Right ventricle myocardium superior (tissue), 1 donor: ENCODE results near the gene NELFB. TPM values are rescaled to one million over a fixed set of nuclear protein-coding genes. Genes with fewer than 3 reads are reported as not detected.
A peak's percentile ranks its signal among the peaks of the same experiment; 100 is the strongest.

Experiments used
- ATAC-seq: fragments of 200-7000 bp; cut with Tn5 transposase; one replicate; pipeline ENCODE4 v1.9.1; 2020; ENCODE audit warnings: mild to moderate bottlenecking; ENCODE audit not compliant: poor library complexity
- DNase-seq: peaks from one replicate; pipeline ENCODE4 v3.0.0-alpha.2; 2020
- intact Hi-C: fragments of 100-400 bp; cut with DNase I; formaldehyde crosslinking; loops from one replicate; pipeline ENCODE4 v1.11.2; 2022
- total RNA-seq: library from RNA; stranded (reverse); fragmentation: NEBNext Ultra II Directional; extraction: Animal tissue kit (Norgen Biotek cat#: 25700); gene quantifications from one replicate; pipeline ENCODE4 v1.2.1, GENCODE V29; 2021
- donor health status: DM: no; HTN: yes; CAD: no; lungs with severe emphysema.

The NELFB gene
- total RNA-seq, 1 donor from 2014 or later, result 39.9 TPM

DNA sequence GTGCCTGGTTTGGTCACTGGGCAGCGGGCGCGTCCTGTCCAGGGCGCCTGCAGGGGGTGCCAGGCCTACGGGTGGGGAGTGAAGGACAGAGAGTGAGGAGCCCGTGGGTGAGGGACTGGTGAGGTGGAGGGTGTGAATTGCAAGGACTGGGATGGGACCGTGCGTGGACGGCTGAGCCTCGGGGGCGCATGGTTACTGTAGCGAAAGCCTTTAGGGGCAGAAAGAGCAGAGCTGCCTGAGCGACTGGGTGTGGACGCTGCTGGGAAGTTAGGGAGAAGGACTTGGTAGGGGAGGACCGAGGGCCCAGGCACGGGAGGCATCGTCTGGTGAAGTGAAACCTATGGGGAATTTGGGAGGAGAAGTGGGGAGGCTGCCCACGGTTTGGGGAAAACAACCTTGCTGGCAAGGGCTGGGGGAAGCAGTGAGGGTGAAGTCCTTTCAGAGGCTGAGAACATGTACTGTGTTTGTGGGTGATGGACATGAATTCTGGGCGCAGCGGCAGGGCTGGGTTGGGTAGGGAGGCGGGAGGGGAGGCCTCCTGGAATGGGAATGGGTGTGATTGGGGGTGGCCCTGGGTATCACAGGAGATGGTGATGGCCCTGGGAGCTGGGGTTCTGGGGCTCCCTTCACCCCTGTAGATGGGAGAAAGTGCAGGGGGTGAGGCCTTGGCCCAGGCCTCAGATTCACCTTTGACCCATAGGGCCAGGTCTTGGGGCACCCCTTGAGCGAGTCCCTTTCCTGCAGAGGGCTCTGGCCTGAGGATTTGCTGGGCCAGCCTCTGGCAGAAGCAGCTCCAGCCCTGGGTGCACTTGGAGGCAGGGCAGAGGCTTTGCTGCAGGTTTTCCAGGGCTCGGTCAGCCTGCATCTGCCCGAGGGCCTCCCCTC, 20.7 kb downstream of the NELFB start:
- intact Hi-C loops, result no loop called here
- DNase-seq, result no peak
- no peak for ATAC-seq

DNA sequence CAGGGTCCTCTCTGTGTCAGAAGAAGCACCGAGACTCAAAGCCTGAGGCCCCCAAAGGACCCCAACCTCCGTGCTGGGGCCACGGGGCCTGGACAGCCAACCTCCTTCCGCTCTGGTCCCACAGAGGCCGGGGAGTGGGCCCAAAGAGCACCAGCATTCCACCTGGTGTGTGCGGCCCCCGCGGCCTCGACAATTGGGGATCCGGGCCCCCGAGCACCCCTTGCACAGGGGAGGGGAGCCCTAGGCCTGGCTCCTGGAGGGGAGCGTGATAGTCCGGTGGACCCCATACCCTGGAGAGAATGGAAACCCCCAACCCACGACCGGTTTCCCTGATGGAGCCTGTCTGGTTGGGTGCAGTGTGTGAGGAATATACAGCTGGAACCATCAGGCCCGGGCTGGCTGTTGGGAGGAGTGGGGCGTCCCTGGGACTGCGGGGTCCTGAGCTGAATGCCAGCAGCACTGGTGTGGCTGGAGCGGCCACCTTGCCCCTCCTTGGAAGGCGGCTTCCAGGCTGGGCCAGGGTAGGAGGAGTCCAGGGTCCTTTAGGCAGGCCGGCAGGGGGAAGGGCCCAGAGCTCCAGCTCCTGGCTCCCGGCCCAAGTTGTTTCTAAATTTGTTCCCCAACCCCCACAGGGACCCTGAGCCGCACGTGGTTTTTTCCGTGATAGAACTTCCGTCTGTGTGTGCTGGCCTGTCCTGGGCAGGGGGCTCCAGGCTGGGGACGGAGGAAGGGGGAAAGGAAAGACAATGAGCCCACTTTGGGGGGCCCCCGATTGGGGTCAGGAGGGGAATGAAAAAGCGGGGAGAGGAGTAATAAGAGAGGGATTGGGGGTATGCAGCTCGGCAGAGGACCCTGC, 21.6 kb downstream of the NELFB start:
- intact Hi-C loops, result no loop called here
- ATAC-seq, result peak; percentile 84

DNA sequence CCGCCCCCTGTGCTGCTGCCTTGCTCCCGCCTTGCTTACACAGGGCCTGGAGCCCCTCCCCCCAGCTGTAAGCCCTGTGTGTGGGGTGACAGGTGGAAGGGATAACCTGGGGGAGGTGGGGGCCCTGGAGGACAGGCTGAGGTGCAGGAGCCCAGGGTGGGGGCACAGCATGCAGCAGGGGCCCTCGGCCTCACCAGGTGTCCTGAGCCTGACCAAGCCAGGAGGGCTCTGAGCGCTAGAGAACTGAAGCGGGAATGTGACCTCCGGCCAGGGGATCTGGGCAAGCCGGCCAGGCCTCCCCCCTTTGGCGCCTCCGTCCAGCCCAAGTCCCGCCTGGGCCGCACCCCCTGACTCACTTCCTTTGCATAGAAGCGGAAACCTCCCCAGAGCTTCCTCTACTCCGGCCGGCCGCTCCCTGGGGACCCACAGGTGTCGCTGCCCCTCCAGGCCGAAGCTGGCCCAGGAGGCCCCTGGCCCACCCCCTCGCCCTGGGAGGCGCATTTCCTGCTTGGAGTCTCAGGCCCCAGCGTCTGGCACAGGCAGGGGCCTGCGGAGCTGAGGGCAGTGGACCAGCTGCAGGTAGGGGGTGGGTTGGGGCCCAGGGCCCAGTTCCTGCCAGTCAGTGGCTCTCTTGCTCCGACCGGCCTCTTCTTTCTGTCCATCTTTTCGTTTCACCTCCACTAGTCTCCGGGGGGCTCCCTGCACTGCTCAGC, 22.4 kb downstream of the NELFB start, which contains the start of gene TOR4A:
Gene TOR4A (plus strand): TSS at position 398 of the 713 bp plus-strand sequence. CDS start 964 bp downstream, outside the sequence.
- peak; percentile 93 for DNase-seq
- ATAC-seq, result peak; percentile 77
- intact Hi-C loops, result no loop called here

More for the DNA sequence above, 21.6 kb downstream of the NELFB start:
- DNase-seq, result peak; percentile 91

DNA sequence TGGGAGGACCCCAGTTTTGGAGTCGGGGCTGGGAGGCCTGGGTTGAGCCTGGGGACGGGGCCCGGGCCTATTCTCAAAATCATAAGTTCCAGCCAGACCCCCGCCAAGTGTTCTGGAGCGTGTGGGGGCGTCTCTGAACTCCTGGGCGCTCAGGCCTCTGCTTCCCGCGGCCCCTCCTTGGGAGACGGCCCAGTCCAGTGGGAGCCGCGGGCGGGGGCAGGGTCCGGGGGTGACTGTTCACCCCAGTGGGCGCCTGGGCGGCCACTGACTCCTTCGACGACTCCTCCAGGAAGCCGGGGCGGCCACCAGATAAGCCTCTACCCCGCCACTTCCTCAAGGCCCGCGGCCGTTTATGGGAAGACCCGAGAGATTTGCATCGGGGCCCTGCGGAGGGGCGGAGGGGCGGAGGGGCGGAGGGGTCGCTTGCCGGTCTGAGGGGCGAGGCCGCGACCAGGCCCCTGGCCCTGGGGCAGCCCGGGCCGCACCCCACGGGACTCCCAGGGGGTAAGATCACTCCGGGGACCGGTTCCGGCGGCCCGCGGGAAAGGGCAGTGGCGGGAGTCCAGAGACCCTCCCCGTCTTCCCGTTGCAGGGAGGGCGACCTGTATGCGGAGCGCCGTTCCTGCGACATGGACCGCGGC, 23.1 kb downstream of the NELFB start:
- intact Hi-C loops, result no loop called here
- ATAC-seq (peak; percentile 2), DNase-seq (no peak)

DNA sequence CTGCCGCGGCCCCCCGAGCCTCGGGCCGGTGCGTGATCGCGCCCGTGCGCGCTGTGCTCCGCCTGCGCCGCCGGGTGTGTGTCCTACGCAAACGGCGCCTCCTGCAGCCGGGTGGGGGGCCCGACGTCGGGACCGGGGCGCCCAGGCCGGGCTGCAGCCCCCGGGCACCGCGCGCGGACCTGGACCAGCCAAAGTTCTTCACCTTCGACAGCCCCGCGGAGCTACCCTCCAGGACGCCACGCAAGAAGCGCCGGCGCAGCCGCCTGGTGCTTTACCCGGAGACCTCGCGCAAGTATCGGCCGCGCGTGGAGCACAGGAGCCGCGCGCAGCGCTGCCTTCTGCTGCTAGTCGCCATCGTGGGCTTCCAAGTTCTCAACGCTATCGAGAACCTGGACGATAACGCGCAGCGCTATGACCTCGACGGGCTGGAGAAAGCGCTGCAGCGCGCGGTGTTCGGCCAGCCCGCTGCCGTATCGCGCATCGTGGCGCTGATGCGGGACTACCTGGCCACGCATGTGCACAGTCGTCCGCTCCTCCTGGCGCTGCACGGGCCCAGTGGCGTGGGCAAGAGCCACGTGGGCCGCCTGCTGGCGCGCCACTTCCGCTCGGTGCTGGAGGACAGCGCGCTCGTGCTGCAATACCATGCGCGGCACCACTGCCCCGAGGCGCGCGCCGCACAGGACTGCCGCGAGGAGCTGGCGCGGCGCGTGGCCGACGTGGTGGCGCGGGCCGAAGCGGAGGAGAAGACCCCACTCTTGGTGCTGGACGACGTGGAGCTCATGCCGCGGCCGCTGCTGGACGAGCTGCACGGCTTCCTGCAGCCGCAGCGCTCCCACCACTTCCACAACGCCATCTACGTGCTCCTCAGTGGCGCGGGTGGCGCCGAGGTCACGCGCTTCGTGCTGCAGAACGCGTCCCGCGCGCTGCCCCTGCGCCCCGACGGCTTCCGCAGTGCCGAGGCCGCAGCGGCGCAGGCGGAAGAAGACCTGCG, 23.9 kb downstream of the NELFB start:
- intact Hi-C loops, result no loop called here
- ATAC-seq (no peak), DNase-seq (no peak)

DNA sequence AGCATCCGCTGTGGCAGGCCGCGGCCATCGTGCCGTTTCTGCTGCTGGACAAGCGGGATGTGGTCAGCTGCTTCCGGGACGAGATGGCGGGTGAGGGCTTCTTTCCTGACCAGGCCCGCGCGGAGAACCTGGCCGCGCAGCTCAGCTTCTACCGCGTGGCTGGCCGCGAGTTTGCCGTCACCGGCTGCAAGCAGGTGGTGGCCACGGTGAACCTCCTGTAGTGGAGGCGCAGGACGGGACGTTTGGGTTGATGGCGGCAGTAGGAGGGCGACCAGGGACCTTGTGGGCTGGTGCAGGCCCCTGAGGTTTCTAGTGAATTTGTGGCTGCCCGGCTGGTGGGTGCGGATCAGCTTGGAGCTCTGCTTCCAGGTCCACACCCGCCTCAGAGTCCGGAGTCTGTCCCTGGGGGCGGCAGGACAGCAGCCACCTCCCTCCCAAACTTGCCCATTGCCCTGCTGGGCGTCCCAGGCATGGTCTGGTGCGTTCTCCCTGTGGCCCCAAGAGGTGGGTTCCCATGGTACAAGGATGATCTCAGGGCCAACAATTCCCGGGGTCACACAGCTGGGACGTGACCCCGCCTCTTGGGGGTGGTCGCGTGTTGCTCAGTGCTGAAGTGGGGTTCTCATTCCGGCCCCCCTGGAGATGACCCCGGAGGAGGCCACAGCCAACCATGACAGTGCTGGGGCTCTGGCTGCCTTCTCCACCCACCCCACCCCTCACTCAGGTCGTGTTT, 24.8 kb downstream of the NELFB start:
- DNase-seq, result no peak
- no peak for ATAC-seq
- intact Hi-C loops, result no loop called here

DNA sequence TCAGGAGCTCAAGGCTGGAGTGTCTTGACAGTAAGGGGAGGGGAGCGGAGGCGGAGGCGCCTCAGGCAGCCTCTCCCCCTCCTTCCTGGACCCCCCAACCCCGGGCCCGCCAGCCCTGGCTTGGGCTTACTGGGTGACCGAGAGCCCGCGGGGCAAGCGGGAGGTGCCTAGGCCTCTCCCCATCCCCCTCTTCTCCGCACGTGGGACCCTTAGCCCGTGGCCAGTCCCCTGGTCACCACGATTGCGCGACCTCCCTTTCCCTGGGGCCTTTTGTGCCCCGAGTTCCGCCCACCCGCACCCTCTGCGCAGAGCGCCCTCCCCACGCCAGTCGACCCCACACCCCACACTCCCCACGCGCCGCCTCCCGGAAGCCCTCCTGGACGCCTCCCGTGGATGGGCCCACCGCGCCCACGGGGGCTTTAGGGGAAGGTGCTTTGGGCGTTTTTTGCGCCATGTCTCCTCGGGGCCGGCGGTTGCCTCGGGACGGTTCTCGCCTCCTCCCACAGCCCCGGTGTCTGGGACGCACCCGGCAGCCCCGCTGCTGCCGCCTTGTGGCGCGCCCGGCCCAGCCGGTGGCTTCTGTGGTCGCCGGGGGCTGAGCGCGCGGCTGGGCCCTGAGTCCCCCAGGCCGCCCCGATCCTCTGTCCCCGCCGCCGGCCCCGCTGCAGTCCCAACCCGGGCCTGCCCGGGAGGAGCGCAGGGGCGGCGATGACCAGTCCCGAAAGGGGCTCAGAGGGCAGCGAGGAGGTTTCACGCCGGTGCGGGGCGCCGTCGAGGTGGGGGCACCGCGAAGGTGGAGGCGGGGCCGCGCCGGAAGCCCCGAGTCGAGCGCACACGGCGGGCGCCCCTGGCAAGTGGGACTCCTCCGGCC, 25.6 kb downstream of the NELFB start:
- intact Hi-C loops, result no loop called here
- peak; percentile 19 for ATAC-seq
- DNase-seq, result no peak

DNA sequence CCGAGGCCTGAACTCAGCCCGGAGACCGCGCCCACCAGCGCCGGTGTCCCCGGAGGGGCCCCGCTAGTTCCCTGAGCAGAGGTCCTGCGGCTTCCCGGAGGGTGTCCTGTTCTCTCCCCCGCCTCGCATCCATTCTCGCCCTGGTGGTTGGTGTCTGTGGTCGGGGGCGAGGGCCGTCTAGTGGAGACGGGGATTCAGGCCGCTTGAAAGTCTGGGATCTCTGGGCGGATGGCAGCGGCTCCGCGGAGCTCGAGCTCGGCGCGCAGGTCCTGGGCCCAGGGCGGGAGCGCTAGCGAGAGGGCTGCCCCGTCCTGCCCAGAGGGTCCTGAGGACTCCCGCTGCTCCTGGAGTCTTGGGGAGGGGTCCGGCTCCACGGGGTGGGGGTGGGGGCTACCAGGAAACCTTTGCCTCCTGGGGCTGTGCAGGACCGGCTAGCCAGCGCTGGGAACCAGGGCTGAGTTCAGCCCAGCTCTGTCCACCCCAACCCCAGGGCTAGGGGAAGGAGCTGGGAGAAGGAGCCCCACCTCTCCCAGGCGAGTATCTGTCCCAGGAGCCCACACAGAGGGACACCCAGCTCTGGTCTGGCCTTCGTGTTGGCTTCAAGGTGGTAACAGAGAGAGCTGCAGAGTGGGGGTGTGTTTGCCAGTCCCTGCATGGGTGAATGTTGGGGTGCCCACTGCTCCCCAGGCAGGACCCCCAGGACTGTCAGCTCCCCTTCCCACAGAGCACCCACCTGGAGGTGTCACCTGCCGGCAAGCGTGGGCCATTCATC, 26.4 kb downstream of the NELFB start:
- DNase-seq (no peak), ATAC-seq (no peak)
- intact Hi-C loops, result no loop called here

DNA sequence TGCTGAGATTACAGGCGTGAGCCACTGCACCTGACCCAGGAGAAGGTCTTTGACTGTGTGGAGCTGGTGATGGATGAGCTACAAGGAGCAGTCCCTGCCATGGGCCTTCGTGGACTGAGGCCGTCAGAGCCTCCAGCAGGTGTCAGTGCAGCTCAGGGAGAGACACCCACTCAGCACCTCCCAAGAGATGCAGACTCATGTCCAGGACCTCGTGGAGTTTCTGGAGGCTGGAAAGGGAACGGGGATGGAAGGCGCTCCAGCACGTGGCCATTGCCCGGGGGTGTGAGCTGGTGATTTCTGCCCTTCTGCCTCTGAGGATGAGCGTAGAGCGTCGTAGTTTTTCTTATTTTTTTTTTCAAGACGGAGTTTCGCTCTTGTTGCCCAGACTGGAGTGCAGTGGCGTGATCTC, 31.9 kb downstream of the NELFB start:
- no peak for DNase-seq
- peak; percentile 84 for ATAC-seq
- intact Hi-C loops, result no loop called here

DNA sequence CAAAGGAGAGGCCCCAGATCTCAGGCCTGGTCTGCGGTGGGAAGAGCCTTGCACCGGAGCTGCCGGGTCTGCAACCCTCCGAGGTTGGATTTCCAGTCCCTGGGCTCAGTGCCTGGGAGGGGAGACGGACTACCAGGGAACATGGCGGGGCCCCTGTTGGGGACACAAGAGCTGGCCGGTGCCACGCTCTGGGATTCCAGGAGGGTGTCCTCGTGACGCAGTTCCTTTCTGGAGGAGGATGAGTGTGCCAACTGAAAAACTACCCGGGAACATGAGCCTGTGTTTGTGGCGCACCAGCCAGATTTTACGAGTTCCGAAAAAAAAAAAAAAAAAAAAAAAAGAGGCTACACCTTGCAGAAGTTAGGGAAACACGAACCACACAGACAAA, 38.0 kb downstream of the NELFB start:
- intact Hi-C loops, result loop anchor here (10.0 kb wide), 2 partner anchors 152 to 232 kb away; partner anchors contain the start of gene ENTPD8
- DNase-seq, result no peak

DNA sequence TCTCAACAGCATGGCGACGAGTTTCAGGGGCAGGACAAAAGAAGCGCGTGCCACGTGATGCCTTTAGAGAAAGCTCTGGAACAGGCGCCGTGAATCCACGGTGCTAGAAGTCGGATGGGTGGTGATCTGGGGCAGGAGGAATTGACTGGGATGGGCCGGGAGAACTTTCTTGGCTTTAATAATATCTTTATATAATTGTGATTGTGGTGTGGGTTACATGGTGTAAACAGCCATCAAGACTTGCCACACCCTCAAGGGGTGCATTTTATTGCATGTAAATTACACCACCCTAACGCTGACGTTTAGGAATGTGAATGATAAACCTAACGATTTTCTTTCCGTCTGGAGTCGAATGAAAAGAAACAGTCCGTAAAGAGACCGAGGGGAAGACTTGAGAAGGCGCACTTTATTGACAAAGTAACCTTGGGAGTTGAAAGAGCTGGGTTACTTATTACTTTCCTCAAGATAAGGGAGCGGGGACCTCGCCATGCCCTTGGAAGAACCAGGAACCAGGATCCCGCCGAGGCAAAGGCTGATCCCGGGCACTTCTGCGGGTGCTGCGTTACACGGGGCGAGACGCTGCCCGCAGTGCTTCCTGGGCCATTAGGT, 38.5 kb downstream of the NELFB start:
- no peak for ATAC-seq
- intact Hi-C loops, result loop anchor here (10.0 kb wide), 2 partner anchors 151 to 231 kb away; partner anchors contain the start of gene ENTPD8
- no peak for DNase-seq

More for the DNA sequence above, 38.0 kb downstream of the NELFB start:
- ATAC-seq, result no peak

DNA sequence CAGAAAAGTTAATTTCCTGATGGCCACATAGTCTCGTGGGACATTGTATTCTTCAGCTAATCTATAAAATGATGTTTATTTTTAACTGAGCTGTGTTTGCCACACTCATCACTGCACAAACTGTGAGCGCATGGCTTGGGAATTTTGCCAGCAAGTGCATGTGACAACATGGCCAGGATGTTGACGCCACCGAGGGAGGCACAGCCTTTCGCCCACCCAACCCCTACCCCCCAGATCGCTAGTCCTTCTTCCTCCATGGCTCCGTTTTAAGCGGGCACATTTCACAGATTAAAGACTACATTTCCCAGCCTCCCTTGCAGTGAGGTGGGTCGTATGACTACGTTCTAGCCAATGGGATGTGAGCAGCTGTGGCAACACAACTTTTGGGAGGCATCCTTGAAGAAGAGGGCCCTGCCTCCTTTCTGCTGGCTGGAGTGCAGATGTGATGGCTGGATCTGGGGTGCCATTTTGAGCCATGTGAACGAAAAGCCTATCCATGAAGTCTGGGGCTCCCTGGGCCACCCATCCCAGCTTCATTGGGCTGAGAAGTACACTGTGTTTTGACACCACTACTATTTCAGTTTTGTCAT, 39.1 kb downstream of the NELFB start:
- ATAC-seq (peak; percentile 38), DNase-seq (no peak)
- intact Hi-C loops, result loop anchor here (10.0 kb wide), 2 partner anchors 151 to 231 kb away; partner anchors contain the start of gene ENTPD8

DNA sequence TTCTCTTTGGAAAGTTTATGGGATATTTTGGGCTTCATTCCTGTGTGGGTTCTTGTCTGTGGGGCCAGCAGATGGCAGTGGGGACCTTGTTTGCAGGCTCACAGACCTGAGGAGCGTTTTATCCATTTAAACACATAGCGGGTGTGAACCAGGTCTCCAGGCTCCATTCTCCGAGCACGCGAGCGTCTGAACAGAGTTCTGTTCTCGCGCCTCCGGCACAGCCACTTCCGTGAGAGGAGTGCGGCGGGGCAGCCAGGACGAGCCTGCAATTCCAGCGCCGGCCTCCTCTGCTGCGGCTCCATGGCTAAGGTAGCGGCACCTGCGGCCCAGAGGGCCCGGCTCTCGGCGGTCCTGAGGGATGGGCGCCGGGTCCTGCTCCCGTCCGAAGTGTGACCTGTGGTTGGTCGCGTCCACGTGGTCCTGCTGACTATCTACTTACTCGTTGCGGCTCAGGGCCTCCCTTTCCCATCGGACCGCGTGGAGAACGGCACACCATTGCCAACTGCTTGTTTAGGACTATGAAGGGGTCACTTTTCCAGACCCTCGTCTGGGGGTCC, 39.6 kb downstream of the NELFB start:
- no peak for DNase-seq
- intact Hi-C loops, result loop anchor here (5.0 to 10.0 kb wide), 3 partner anchors 113 to 230 kb away; partner anchors contain the start of gene ENTPD8
- ATAC-seq, result peak; percentile 18
